SK-N-SH treated with all-trans-retinoic acid at 6 μM for 48 hours (cell line): ENCODE results near the gene SGIP1.

Source experiments
- ATAC-seq: fragments of 200-7000 bp; cut with Tn5 transposase; 3 replicates; pipeline ENCODE4 v1.9.1; 2020; ENCODE audit warnings: mild to moderate bottlenecking, moderate library complexity
- ARNTL ChIP-seq: fragments of 450-650 bp; formaldehyde crosslinking; IDR thresholded peaks from 2 replicates; pipeline ENCODE4 v1.5.0; 2020; ENCODE audit warnings: low read depth, mild to moderate bottlenecking, moderate library complexity, borderline replicate concordance
- BACH2 ChIP-seq: fragments of 250-450 bp; sonication (Bioruptor Pico); IDR thresholded peaks from 2 replicates; pipeline ENCODE4 v1.9.0; 2021; ENCODE audit warnings: mild to moderate bottlenecking, borderline replicate concordance
- CSDC2 ChIP-seq: fragments of 250-450 bp; sonication (Bioruptor Pico); IDR thresholded peaks from 2 replicates; pipeline ENCODE4 v1.5.0; 2020; ENCODE audit warnings: mild to moderate bottlenecking, moderate library complexity
- ESRRG ChIP-seq: fragments of 250-450 bp; sonication (Bioruptor Pico); IDR thresholded peaks from 2 replicates; pipeline ENCODE4 v1.6.1; 2021; ENCODE audit warnings: mild to moderate bottlenecking
- GLIS3 ChIP-seq: fragments of 250-450 bp; sonication (Bioruptor Pico); IDR thresholded peaks from 2 replicates; pipeline ENCODE4 v1.5.0; 2020; ENCODE audit warnings: mild to moderate bottlenecking, moderate library complexity
- OSR1 ChIP-seq: fragments of 250-450 bp; sonication (Bioruptor Pico); IDR thresholded peaks from 2 replicates; pipeline ENCODE4 v1.8.0; 2022; ENCODE audit warnings: moderate library complexity, mild to moderate bottlenecking, inconsistent platforms
- PPARA ChIP-seq: fragments of 250-450 bp; sonication (Bioruptor Pico); IDR thresholded peaks from 2 replicates; pipeline ENCODE4 v1.5.0; 2020; ENCODE audit warnings: mild to moderate bottlenecking, borderline replicate concordance
- TCF4 ChIP-seq: fragments of 250-450 bp; sonication (Bioruptor Pico); IDR thresholded peaks from 2 replicates; pipeline ENCODE4 v1.8.0; 2021; ENCODE audit warnings: mild to moderate bottlenecking, moderate library complexity, borderline replicate concordance
- ZC3H10 ChIP-seq: fragments of 250-450 bp; sonication (Bioruptor Pico); IDR thresholded peaks from 2 replicates; pipeline ENCODE4 v1.5.1; 2021; ENCODE audit warnings: mild to moderate bottlenecking, moderate library complexity
- ZFP3 ChIP-seq: fragments of 250-450 bp; sonication (Bioruptor Pico); IDR thresholded peaks from 2 replicates; pipeline ENCODE4 v1.5.0; 2020; ENCODE audit warnings: mild to moderate bottlenecking, moderate library complexity
- ZFP30 ChIP-seq: fragments of 450-650 bp; formaldehyde crosslinking; IDR thresholded peaks from 2 replicates; pipeline ENCODE4 v1.5.0; 2022; ENCODE audit warnings: mild to moderate bottlenecking, moderate library complexity
- ZNF565 ChIP-seq: fragments of 450-650 bp; formaldehyde crosslinking; conservative IDR thresholded peaks from 2 replicates; pipeline ENCODE4 v1.5.0; 2020; ENCODE audit warnings: low read depth, mild to moderate bottlenecking, moderate library complexity
- ZNF8 ChIP-seq: fragments of 450-650 bp; formaldehyde crosslinking; IDR thresholded peaks from 2 replicates; pipeline ENCODE4 v1.5.0; 2020; ENCODE audit warnings: mild to moderate bottlenecking, moderate library complexity
- TF ChIP-seq, protein P1 (sequence below): fragments of 250-450 bp; sonication (Bioruptor Pico); IDR thresholded peaks from 2 replicates; pipeline ENCODE4 v1.5.0; 2020; ENCODE audit warnings: mild to moderate bottlenecking, moderate library complexity
- TF ChIP-seq, protein P2 (sequence below): fragments of 250-450 bp; sonication (Bioruptor Pico); IDR thresholded peaks from 2 replicates; pipeline ENCODE4 v1.8.0; 2020; ENCODE audit warnings: mild to moderate bottlenecking, moderate library complexity, borderline replicate concordance
- TF ChIP-seq, protein P3 (sequence below): fragments of 250-450 bp; sonication (Bioruptor Pico); IDR thresholded peaks from 2 replicates; pipeline ENCODE4 v1.8.0; 2021; ENCODE audit warnings: low read depth, mild to moderate bottlenecking, moderate library complexity, borderline replicate concordance
- TF ChIP-seq, protein P4 (sequence below): fragments of 250-450 bp; sonication (Bioruptor Pico); IDR thresholded peaks from 2 replicates; pipeline ENCODE4 v1.5.1; 2021; ENCODE audit warnings: mild to moderate bottlenecking, moderate library complexity
- TF ChIP-seq, protein P5 (sequence below): fragments of 250-450 bp; sonication (Bioruptor Pico); IDR thresholded peaks from 2 replicates; pipeline ENCODE4 v1.5.1; 2020; ENCODE audit warnings: low read depth, mild to moderate bottlenecking, moderate library complexity

Gene SGIP1

DNA sequence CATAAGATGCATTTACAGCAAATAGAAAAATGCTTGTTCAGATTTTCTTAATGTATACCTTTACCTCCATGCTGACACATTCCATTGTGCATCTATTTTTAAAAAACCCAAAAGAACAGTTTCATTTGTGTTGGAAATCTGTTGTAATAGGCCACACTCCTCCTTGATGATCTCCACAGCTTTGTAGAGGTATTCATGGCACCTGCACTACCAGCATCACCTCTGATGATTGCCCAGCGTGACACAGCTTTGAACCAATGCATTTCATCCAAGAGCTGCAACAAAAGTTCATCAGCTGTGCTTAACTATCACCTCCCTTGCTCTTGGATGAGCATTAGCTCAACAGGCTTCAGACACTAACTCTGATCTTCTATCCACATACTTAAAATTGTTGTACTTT is 226.6 kb downstream of the SGIP1 start:
- ATAC-seq, result no peak
- TF ChIP-seq, protein P1, sequence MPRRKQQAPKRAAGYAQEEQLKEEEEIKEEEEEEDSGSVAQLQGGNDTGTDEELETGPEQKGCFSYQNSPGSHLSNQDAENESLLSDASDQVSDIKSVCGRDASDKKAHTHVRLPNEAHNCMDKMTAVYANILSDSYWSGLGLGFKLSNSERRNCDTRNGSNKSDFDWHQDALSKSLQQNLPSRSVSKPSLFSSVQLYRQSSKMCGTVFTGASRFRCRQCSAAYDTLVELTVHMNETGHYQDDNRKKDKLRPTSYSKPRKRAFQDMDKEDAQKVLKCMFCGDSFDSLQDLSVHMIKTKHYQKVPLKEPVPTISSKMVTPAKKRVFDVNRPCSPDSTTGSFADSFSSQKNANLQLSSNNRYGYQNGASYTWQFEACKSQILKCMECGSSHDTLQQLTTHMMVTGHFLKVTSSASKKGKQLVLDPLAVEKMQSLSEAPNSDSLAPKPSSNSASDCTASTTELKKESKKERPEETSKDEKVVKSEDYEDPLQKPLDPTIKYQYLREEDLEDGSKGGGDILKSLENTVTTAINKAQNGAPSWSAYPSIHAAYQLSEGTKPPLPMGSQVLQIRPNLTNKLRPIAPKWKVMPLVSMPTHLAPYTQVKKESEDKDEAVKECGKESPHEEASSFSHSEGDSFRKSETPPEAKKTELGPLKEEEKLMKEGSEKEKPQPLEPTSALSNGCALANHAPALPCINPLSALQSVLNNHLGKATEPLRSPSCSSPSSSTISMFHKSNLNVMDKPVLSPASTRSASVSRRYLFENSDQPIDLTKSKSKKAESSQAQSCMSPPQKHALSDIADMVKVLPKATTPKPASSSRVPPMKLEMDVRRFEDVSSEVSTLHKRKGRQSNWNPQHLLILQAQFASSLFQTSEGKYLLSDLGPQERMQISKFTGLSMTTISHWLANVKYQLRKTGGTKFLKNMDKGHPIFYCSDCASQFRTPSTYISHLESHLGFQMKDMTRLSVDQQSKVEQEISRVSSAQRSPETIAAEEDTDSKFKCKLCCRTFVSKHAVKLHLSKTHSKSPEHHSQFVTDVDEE (CRISPR knock-in tag), result no peak
- TF ChIP-seq GLIS3 (no peak), ZNF565 (CRISPR knock-in tag) (no peak), ARNTL (CRISPR knock-in tag) (no peak), ZC3H10 (CRISPR knock-in tag) (no peak), CSDC2 (CRISPR knock-in tag) (no peak), OSR1 (CRISPR knock-in tag) (no peak), ZFP30 (CRISPR knock-in tag) (no peak), ESRRG (CRISPR knock-in tag) (no peak)
- TF ChIP-seq, protein P2, sequence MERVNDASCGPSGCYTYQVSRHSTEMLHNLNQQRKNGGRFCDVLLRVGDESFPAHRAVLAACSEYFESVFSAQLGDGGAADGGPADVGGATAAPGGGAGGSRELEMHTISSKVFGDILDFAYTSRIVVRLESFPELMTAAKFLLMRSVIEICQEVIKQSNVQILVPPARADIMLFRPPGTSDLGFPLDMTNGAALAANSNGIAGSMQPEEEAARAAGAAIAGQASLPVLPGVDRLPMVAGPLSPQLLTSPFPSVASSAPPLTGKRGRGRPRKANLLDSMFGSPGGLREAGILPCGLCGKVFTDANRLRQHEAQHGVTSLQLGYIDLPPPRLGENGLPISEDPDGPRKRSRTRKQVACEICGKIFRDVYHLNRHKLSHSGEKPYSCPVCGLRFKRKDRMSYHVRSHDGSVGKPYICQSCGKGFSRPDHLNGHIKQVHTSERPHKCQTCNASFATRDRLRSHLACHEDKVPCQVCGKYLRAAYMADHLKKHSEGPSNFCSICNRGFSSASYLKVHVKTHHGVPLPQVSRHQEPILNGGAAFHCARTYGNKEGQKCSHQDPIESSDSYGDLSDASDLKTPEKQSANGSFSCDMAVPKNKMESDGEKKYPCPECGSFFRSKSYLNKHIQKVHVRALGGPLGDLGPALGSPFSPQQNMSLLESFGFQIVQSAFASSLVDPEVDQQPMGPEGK, result no peak
- TF ChIP-seq, protein P3, sequence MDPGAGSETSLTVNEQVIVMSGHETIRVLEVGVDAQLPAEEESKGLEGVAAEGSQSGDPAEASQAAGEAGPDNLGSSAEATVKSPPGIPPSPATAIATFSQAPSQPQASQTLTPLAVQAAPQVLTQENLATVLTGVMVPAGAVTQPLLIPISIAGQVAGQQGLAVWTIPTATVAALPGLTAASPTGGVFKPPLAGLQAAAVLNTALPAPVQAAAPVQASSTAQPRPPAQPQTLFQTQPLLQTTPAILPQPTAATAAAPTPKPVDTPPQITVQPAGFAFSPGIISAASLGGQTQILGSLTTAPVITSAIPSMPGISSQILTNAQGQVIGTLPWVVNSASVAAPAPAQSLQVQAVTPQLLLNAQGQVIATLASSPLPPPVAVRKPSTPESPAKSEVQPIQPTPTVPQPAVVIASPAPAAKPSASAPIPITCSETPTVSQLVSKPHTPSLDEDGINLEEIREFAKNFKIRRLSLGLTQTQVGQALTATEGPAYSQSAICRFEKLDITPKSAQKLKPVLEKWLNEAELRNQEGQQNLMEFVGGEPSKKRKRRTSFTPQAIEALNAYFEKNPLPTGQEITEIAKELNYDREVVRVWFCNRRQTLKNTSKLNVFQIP, result no peak

DNA sequence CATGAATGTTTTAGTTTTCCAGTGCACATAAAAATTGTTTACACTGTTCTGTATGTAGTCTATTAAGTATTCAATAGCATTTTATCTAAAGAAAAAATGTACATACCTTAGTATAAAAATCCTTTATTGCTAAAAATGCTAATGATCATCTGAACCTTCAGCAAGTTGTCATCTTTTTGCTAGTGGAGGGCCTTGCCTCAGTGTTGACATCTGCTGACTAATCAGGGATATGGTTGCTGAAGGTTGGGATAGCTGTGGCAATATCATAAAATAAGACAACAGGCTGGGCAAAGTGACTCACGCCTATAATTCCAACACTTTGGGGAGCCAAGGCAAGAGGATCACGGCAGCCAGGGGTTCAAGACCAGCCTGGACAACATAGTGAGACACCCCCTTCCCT is 227.3 kb downstream of the SGIP1 start:
- no peak for ATAC-seq
- no peak for TF ChIP-seq TCF4 (CRISPR knock-in tag)
- no peak for TF ChIP-seq ESRRG (CRISPR knock-in tag)
- TF ChIP-seq, protein P4, sequence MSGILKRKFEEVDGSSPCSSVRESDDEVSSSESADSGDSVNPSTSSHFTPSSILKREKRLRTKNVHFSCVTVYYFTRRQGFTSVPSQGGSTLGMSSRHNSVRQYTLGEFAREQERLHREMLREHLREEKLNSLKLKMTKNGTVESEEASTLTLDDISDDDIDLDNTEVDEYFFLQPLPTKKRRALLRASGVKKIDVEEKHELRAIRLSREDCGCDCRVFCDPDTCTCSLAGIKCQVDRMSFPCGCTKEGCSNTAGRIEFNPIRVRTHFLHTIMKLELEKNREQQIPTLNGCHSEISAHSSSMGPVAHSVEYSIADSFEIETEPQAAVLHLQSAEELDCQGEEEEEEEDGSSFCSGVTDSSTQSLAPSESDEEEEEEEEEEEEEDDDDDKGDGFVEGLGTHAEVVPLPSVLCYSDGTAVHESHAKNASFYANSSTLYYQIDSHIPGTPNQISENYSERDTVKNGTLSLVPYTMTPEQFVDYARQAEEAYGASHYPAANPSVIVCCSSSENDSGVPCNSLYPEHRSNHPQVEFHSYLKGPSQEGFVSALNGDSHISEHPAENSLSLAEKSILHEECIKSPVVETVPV, result no peak
- TF ChIP-seq, protein P1 (CRISPR knock-in tag), result no peak
- no peak for TF ChIP-seq ZFP3 (CRISPR knock-in tag)
- no peak for TF ChIP-seq GLIS3
- no peak for TF ChIP-seq ZNF8 (CRISPR knock-in tag)
- no peak for TF ChIP-seq BACH2
- TF ChIP-seq PPARA (CRISPR knock-in tag), result no peak
- TF ChIP-seq, protein P3, result no peak
- no peak for TF ChIP-seq ZC3H10 (CRISPR knock-in tag)
- TF ChIP-seq, protein P5, sequence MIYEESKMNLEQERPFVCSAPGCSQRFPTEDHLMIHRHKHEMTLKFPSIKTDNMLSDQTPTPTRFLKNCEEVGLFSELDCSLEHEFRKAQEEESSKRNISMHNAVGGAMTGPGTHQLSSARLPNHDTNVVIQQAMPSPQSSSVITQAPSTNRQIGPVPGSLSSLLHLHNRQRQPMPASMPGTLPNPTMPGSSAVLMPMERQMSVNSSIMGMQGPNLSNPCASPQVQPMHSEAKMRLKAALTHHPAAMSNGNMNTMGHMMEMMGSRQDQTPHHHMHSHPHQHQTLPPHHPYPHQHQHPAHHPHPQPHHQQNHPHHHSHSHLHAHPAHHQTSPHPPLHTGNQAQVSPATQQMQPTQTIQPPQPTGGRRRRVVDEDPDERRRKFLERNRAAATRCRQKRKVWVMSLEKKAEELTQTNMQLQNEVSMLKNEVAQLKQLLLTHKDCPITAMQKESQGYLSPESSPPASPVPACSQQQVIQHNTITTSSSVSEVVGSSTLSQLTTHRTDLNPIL (CRISPR knock-in tag), result no peak
- TF ChIP-seq ZNF565 (CRISPR knock-in tag), result no peak
- TF ChIP-seq ZFP30 (CRISPR knock-in tag), result no peak
- TF ChIP-seq ARNTL (CRISPR knock-in tag), result no peak
